Stimulated activated CD4-positive, alpha-beta T cell treated with anti-CD3 and anti-CD28 coated beads, Interleukin-2, amount 100 ng/mL, for 24 hours (primary cell): Measurements from ENCODE around the gene NRXN3.

Source experiments
- DNase-seq, 2 donors: peaks; one replicate each; pipeline ENCODE4 v3.0.0-alpha.2; 2020

Gene NRXN3

GRCh38 chr14:79453276-79453675 lies 1283.1 kb downstream of the NRXN3 start:
- no peak for DNase-seq

DNA sequence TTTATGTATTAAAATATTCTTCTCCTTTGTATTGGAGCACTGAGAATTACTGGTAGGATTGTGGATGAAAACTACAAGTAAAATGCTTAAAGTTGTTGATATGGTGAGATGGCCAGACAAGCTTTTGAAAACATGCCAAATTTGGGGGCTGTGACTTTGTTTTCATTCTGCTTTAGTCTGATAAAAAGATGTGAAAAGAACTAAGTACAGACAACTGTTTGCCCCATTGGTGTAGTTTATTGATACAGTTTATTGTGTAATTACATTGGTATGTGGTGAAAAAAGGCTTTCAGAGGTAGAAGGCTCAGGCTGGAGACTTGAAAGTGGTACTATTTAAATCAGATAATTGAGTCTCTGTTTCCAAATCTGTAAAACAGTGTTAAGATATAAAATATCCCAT lies 1294.3 kb downstream of the NRXN3 start:
- no peak for DNase-seq

- DNase-seq = no peak
Measured at GRCh38 chr14:79465651-79466050, 1295.5 kb downstream of the NRXN3 start.

GRCh38 chr14:79466938-79467527 lies 1296.9 kb downstream of the NRXN3 start:
- no peak for DNase-seq

DNA sequence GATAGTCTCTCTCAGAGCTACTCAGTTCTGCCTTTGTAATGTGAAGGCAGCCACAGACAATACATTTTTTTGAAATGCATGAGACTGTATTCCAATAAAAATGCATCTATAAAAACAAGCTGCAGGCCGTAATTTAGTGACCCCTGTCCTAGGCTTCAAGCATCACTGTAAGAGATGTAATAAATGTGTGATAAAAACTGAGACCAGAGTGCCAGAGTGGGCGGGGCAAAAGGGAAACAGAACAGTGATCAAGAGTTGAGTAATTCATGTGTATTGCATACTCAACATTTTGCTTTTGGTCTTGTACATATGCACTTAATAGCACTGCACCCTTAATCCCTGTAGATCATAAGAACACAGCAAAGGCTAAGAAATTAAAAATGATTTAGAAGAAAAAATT lies 1297.7 kb downstream of the NRXN3 start:
- no peak for DNase-seq

DNA sequence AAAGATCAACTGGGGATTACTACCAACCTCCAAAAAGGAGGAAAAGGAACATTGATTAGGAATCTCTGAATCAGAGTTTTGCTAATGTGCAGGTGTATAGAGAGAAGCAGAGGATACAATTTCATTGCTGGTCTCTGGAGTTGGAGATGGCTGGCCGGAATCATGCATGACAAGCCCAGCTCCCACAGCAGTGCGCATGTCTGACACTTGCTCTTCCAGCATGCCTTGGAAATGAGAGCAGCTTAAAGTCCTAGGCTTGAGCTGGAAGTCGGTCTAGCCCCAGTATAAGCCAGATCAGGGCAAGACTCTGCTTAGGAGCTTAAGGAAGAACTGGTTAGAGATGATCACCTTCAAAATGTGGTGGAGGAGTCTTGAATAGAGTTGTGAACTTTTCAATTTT lies 1298.3 kb downstream of the NRXN3 start:
- no peak for DNase-seq

- DNase-seq = no peak
Measured at GRCh38 chr14:79473651-79474050, 1303.5 kb downstream of the NRXN3 start.

DNA sequence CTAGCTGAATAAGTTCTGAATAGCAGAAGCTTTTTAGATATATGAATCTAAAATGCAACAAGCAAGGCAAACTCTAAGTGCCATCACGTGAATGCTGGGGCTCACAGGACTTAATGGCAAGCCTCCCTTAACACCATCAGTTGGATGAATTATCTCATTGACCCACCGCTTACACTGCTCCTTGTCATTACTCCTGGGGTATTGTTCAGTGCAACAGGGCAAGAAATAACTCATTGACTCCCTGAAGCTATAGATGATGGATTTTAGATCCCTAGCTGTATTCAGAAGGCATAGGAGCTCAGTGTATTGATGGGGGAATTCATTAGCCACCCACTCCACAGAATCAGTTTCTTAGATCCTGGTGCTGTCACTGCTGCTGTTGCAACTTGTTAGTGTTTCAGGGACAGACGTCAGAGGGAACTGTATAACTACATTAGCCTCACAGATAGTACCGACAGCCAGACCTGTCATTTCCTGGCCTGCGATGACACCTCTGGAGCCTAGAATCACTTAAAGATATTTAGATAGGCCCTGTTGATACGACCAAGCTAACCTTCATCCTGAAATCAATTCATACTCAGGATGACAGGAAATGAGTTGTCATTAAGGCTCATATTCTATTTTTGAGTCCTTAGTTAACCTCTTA lies 1305.8 kb downstream of the NRXN3 start:
- no peak for DNase-seq

DNA sequence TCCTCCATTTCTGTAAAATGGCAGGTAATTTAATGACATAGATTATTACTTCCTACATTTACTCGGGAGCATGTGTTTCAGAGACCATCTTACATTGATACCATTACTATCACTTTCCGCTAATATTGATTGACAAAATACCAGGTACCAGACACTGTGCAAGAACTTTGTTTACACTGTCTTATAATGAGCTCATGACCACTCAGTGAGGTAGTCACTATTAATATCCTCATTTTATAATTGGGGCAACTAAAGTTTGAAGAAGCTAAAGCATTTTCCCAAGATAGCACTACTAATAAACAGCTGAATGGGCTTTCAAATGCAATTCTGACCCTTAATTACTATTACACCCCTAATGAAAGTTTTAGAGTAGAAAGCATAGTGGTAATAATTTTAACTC lies 1306.4 kb downstream of the NRXN3 start:
- no peak for DNase-seq

- no peak for DNase-seq
Measured at GRCh38 chr14:79480212-79480611, 1310.0 kb downstream of the NRXN3 start.

- DNase-seq = no peak
Measured at GRCh38 chr14:79482825-79483224, 1312.7 kb downstream of the NRXN3 start.

DNA sequence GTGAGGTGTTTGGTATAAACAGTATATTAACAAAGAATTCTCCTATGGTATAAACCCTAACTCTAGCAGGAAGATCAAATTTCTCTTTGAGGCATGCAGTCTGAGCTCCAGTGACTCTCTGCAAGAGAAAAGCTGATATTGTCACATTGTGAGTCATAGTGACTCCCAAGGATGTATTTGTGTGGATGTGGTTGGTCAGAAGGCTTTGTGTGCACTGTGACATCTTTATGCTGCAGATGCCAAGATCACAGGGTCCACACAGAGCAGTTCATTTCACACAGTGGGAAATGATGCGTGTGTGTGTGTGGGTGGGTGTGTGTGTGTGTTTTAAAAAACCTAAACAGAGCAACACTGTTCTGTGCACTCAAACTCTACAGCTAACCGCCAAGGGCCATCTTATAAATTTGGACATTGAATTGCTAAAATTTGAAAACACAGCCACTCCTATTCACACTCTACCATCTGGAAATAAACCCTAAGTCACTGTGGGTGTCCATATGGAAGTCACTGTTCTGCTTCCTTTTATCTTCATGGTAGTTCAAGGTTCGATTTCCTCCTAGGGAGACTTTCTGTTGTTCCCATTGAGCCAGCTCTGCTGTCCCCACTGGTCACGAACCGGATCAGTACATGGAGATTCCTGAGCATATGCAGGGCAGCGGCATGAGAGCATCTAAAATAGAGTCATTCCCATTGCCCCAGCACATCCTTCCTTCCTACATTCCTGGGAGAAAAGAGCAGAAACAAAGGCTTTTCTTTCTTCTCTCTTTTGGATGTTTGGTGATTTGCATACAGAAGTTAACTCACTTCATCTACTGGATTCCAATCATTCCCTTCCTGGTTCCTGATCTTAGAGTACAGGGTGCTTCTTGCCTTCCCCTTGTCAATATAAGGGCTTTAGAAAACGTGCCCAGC lies 1313.6 kb downstream of the NRXN3 start:
- DNase-seq = no peak

DNA sequence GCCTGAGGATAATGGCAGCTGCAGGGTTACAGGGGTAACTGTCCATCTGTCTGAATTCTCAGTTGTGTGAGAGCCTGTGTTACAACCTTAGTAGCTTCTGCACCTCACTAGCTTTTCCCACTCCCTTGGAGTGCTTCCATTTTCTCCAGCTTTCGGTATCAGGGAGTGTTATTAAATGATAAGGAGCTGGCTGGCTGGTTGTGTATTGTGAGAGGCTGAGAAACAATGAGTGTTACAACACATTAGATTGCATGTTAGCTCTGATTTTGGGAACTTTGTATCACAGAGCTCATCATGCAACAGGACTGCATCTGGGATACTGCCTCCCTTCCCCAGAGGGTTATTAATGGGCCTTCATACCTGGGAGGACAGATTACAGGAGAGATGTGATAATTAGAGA lies 1317.5 kb downstream of the NRXN3 start:
- DNase-seq = no peak

GRCh38 chr14:79491161-79491560 lies 1321.0 kb downstream of the NRXN3 start:
- DNase-seq = no peak

GRCh38 chr14:79493081-79493645 lies 1323.0 kb downstream of the NRXN3 start:
- DNase-seq = no peak

GRCh38 chr14:79496701-79497100 lies 1326.5 kb downstream of the NRXN3 start:
- no peak for DNase-seq

DNA sequence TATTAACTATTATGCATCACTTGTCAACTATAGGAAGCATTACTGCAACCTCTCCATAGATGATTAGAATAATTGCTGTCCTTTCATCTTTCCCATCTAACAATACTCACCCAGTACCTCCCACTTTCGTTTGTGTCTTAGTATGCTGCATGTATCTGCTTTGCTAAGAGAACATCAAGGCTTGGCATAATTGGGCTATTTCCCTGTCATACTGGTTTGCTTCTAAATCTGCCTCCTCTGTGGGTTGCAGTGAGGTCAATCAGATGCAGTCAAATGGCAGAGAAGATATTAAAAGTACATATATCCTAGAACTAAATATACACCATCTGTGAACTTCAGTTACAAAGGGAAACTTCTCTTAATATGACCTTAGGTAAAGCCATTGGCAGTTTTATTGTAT lies 1330.3 kb downstream of the NRXN3 start:
- no peak for DNase-seq

DNA sequence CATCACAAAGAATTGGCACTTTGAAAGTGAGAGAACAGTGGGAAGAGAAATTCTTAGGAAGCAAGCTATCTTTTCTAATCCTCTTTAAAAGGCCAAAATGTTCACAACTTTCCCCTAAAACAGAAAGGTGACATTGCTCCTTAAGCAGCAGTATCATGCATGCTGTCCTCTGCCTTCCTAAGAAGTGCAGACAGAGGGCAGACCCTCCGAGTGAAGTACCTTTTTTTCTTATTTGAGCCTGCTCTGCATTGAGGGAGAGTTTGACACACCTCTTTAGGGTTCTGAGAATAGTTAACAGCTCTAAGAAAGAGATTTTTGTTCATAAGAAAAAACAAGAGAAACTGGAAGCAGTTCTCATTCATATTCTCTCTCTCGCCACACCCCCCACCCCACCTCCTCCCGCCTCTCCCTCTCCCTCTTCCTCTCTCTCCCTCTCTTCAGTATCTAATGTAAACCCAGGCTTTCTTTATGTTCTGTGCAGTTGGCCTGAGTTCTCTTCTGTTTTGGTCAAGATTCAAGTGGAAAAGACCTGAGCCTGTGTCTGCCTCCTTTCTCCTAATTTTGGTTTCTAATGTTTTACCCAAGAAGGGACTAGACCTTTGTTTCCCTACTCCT lies 1332.1 kb downstream of the NRXN3 start:
- DNase-seq = no peak

DNA sequence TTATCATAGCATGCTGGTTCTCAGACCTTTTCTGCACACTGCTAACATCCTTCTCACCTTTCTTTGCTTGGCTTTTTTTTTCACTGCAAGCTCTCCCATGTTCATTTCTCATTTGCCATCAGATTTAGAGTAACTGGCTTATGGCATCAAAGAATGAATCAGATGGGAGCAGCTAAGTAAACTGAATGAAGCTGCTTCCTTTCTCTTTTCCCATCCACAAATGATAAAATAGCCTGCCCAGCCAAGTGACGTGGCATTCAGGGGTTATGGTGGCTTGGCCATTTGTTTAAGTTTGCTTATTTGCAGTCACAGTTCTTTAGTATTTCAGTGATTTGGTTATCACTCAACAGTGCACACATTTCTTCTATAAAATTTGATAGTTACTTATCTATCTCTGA lies 1332.6 kb downstream of the NRXN3 start:
- no peak for DNase-seq

GRCh38 chr14:79510659-79511058 lies 1340.5 kb downstream of the NRXN3 start:
- DNase-seq = no peak

- DNase-seq = no peak
Measured at GRCh38 chr14:79511146-79511545, 1341.0 kb downstream of the NRXN3 start.

DNA sequence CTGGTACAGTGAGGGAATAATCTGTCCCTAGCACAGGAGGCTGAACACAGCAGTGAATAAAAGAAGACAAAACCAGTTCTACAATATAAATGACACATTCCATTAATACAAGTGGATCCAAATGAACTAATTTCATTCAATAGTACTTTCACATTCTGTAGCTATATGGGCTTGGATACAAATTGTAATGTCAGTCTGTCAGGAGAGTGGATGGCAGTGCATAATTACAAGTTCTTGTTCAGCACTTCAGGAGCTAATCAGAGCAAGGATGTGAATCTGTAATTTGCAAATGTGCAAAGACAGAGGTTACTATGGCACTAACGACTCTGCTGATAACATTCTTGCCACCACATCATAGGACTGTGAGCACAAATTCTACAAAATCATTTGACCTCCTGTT lies 1343.3 kb downstream of the NRXN3 start:
- DNase-seq = no peak

DNA sequence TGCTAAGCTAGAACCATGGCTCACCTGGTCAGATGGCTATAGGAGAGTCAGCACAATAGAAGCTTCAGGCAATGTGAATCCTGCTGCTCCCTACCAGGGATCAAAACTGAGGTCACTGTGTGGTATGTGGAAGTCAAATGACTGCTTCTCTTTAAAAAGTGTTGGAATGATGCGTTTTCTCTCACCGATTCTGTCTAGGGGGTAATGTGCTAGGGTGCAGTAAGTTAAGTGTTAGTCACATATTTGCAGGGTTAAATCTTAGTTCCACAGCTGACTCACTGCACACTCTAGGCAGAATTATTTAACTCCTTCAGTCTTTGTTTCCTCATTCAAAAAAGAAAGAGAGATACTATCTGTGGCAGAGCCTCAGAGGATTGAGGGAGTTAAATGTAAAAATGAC lies 1344.5 kb downstream of the NRXN3 start:
- no peak for DNase-seq
